ENCODE results near the gene KIF13A. TPM values are rescaled to one million over a fixed set of nuclear protein-coding genes. Genes with fewer than 3 reads are reported as not detected.

Gene KIF13A
- total and polyA plus RNA-seq, 2 donors (not counting 3 experiments of a cell fraction or from before 2014, with no cell fraction given): 24.9 to 65.8 TPM

DNA sequence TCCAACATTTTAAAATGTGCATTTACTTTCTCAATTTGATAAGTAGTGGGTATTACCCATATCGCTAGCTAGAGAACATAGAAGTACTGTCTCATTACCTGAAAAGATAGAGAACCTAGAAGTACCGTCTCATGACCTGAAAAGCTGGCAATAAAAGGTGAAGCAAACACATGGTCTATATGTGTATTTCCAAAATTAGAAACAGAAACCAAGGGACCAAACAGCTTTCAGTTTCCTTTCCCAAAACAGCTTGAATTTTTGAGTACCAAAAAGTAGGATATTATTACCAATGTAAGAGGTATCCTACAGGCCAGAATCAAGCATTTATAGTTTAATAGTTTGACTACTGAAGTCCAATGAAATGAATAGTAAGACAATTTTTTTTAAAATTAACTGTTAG lies 77.2 kb downstream of the KIF13A start:
- H3K9me3 ChIP-seq (replicated peaks; ENCODE audit: control insufficient read depth, insufficient read depth, low read length): no peaks in the 10 kb centered on the region
- no peak overlapping the region for H3K27ac ChIP-seq (ENCODE audit: insufficient read depth, low read depth, low read length)
- FAIRE-seq (no peak), DNase-seq (ENCODE audit: low read depth, low spot score) (no peak)
- no peak overlapping the region for H3K4me2 ChIP-seq (ENCODE audit: insufficient read depth, low read length)
- dilution Hi-C loops (cut with MboI; ENCODE audit: extremely low pct_ligation_motif_present, low sequenced_read_pairs): no loop called here
- H3K36me3 ChIP-seq (ENCODE audit: control insufficient read depth in 2 of 2, extremely low read depth in 1 of 2, insufficient read depth in 2 of 2, low read length in 2 of 2): no peaks in the 10 kb centered on the region
- no peak overlapping the region for H2AFZ ChIP-seq (ENCODE audit: low read depth, low read length)
- H3K9me1 ChIP-seq (replicated peaks; ENCODE audit: control insufficient read depth, extremely low read depth, insufficient read depth, low read length): no peaks in the 10 kb centered on the region
- no peak overlapping the region for H3K4me3 ChIP-seq (replicated peaks in 1 of 3; ENCODE audit: insufficient read depth in 1 of 3, low read depth in 1 of 3, low read length in 3 of 3)
- intact Hi-C loops (cut with micrococcal nuclease): no loop called here
- ChIA-PET POLR2A (no interaction called here), CTCF (interaction anchor here (1.7 kb wide), 1 partner anchor 11 kb away, joined by 3 read pairs; no protein-coding TSS in a partner anchor)
- peaks cover 8% of the 10 kb centered on the region for H3K4me1 ChIP-seq (ENCODE audit: control insufficient read depth, extremely low read depth, insufficient read depth, low read length)
- H3K9ac ChIP-seq (replicated peaks; ENCODE audit: extremely low read depth, insufficient read depth, low read length): no peak overlapping the region
- H3K79me2 ChIP-seq (ENCODE audit: control insufficient read depth, insufficient read depth, low read length): peaks cover 11% of the 10 kb centered on the region
- no peaks in the 10 kb centered on the region for H3K27me3 ChIP-seq (ENCODE audit: control insufficient read depth in 2 of 2, insufficient read depth in 2 of 2, low read length in 2 of 2)
- no peak for TF ChIP-seq MYC (IDR thresholded peaks at IDR 0.05; ENCODE audit: low read depth, low read length)
- peaks cover 2% of the 10 kb centered on the region for H4K20me1 ChIP-seq (replicated peaks; ENCODE audit: control insufficient read depth, extremely low read depth, insufficient read depth, low read length)
- BruUV-seq (replicated peaks): no TSS peak

GRCh38 chr6:17908831-17909230 lies 78.6 kb downstream of the KIF13A start:
- intact Hi-C loops (cut with micrococcal nuclease) (no loop called here), dilution Hi-C loops (cut with MboI; ENCODE audit: extremely low pct_ligation_motif_present, low sequenced_read_pairs) (no loop called here)
- Histone ChIP-seq H3K79me2 (ENCODE audit: control insufficient read depth, insufficient read depth, low read length) (peaks cover 11% of the 10 kb centered on the region), H3K4me2 (ENCODE audit: insufficient read depth, low read length) (no peak overlapping the region), H3K9me1 (replicated peaks; ENCODE audit: control insufficient read depth, extremely low read depth, insufficient read depth, low read length) (no peaks in the 10 kb centered on the region), H2AFZ (ENCODE audit: low read depth, low read length) (no peak overlapping the region), H3K36me3 (ENCODE audit: control insufficient read depth in 2 of 2, extremely low read depth in 1 of 2, insufficient read depth in 2 of 2, low read length in 2 of 2) (no peaks in the 10 kb centered on the region), H3K27ac (ENCODE audit: insufficient read depth, low read depth, low read length) (no peak overlapping the region), H3K4me1 (ENCODE audit: control insufficient read depth, extremely low read depth, insufficient read depth, low read length) (peaks cover 8% of the 10 kb centered on the region), H4K20me1 (replicated peaks; ENCODE audit: control insufficient read depth, extremely low read depth, insufficient read depth, low read length) (peaks cover 2% of the 10 kb centered on the region), H3K4me3 (replicated peaks in 1 of 3; ENCODE audit: insufficient read depth in 1 of 3, low read depth in 1 of 3, low read length in 3 of 3) (no peak overlapping the region), H3K9ac (replicated peaks; ENCODE audit: extremely low read depth, insufficient read depth, low read length) (no peak overlapping the region), H3K9me3 (replicated peaks; ENCODE audit: control insufficient read depth, insufficient read depth, low read length) (no peaks in the 10 kb centered on the region), H3K27me3 (ENCODE audit: control insufficient read depth in 2 of 2, insufficient read depth in 2 of 2, low read length in 2 of 2) (no peaks in the 10 kb centered on the region)
- TF ChIP-seq POLR2A (IDR thresholded peaks at IDR 0.05; ENCODE audit: low read depth, low read length) (no peak), GATA2 (IDR thresholded peaks at IDR 0.05; ENCODE audit: insufficient read depth, insufficient read length, low read depth, low read length) (no peak), JUN (IDR thresholded peaks at IDR 0.05; ENCODE audit: borderline replicate concordance, insufficient read depth, insufficient read length, low read depth) (no peak), POLR2AphosphoS5 (IDR thresholded peaks at IDR 0.05; ENCODE audit: insufficient read depth, low read depth, low read length) (no peak), FOS (IDR thresholded peaks at IDR 0.05; ENCODE audit: borderline replicate concordance, insufficient read depth, low read length) (no peak)
- TF ChIP-seq, protein P1, sequence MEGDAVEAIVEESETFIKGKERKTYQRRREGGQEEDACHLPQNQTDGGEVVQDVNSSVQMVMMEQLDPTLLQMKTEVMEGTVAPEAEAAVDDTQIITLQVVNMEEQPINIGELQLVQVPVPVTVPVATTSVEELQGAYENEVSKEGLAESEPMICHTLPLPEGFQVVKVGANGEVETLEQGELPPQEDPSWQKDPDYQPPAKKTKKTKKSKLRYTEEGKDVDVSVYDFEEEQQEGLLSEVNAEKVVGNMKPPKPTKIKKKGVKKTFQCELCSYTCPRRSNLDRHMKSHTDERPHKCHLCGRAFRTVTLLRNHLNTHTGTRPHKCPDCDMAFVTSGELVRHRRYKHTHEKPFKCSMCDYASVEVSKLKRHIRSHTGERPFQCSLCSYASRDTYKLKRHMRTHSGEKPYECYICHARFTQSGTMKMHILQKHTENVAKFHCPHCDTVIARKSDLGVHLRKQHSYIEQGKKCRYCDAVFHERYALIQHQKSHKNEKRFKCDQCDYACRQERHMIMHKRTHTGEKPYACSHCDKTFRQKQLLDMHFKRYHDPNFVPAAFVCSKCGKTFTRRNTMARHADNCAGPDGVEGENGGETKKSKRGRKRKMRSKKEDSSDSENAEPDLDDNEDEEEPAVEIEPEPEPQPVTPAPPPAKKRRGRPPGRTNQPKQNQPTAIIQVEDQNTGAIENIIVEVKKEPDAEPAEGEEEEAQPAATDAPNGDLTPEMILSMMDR (IDR thresholded peaks at IDR 0.05; ENCODE audit: extremely low read depth in 1 of 2, insufficient read depth in 1 of 2, low read depth in 1 of 2, low read length in 2 of 2): no peak
- BruUV-seq (replicated peaks): no TSS peak
- FAIRE-seq (no peak), DNase-seq (ENCODE audit: low read depth, low spot score) (no peak)
- CTCF ChIA-PET: no interaction called here
- POLR2A ChIA-PET: no interaction called here

Data from endothelial cell of umbilical vein (primary cell).